GM21825 (cell line): ENCODE data around the gene XRCC2.

ENCODE experiments used
- ATAC-seq: cut with Tn5 transposase; IDR thresholded peaks from one replicate; pipeline ENCODE4 v1.9.1; 2021; ENCODE audit warnings: mild to moderate bottlenecking, moderate library complexity; ENCODE audit not compliant: unreplicated experiment

The XRCC2 gene

DNA sequence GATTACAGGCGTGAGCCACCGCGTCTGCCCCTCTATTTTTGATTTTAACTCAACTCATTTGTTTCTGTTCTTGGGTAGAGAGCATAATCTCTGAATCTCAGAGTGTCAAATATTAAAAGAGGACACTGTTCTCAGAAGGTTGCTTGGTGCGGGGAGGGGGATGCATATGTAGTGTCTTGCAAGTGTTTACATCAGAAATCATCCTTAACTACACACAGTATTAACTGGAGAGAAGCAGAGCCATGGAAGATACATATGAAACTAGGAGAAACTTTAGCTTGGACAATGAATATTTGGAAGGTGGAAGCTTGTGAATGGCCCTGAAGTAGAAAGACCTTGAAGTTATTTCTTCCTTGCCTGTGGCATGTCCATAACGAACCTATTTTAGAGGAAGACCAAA is 57.5 kb downstream of the XRCC2 start:
- ATAC-seq: no peak

- ATAC-seq: no peak
Observed at GRCh38 chr7:152617056-152617455, 58.9 kb downstream of the XRCC2 start.

GRCh38 chr7:152615031-152615741 is 60.8 kb downstream of the XRCC2 start:
- no peak for ATAC-seq

- ATAC-seq: no peak
Observed at GRCh38 chr7:152608656-152609055, 67.3 kb downstream of the XRCC2 start.

DNA sequence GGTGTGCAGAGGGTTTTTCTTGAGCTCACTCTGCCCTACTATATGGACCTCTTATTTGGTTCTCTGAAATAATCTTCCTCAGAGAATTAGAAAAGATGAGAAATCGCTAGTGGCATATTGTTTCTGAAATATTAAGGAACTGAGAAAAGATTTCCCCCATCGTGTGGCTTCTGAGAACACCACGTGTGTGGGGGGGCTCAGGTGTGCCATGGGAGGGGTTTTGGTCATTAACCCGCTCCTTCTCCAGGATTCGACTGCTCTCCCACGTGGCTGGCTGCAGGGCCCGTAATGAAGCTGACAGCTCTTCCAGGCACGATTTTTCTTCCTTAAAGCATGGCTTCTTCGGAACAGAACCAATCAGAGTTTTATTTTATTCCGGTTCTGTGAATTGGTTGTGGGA is 67.7 kb downstream of the XRCC2 start:
- no peak for ATAC-seq

GRCh38 chr7:152607007-152607406 is 68.9 kb downstream of the XRCC2 start:
- no peak for ATAC-seq

DNA sequence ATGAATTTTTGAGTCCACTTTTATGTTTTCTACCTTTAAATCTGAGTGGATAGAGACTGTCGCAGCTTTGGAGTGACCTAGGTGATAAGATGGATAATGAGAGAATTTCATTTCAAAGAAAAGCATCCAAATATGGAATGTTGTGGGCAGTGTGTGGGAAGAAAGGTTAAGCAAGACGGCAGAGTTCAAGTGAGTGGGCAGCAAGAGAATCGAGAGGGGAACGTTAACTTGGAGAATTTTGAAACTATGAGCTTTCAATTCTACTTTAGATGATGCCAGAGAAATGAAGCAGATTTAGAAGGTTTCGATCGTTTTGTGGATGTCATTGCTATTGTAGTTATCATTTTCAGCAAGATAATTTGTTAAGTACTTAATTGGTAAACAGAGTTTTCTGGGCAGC is 73.0 kb downstream of the XRCC2 start:
- no peak for ATAC-seq

- no peak for ATAC-seq
Observed at GRCh38 chr7:152601305-152601798, 74.6 kb downstream of the XRCC2 start.

- ATAC-seq: no peak
Observed at GRCh38 chr7:152600266-152600665, 75.7 kb downstream of the XRCC2 start.

DNA sequence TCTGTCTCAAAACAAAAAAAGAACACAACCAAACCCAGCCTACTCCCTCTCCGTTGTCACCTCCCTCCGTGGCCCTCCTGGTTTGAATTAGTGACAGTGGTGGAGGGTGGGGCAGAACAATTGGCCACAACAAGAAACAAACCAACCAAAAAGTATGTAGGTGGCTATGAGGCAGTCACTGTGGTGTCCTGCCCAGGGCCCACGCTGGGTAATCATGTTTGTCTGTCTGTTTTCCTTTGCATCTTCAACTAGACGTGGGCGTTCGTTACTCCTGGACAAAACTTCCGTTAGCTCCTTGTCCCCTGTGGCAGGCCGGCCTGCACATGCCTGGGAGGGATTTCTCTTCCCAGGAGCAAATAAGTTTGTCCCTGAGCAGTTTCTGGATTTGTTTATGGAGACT is 78.4 kb downstream of the XRCC2 start:
- ATAC-seq: no peak

DNA sequence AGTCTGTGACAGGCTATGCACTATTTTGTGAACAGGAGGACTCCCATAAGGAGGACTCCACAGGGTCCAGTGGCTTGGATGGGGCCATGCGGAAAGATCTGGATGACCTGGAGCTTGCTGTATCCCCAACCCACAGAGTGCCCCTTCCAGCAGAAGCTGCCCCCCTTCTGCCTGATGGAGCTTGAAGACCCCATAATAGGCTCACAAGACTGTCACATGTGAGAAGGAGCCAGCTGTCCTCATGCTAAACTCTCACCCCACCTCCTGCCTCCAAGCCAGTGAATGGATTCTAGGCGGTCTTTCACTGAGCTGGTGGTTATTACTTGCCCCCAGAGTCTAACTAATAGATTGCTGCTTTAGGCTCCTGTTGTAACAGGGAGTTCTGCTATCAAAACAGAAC is 79.1 kb downstream of the XRCC2 start:
- ATAC-seq: no peak
